Epidermal melanocyte (primary cell): ENCODE measurements around the gene ME1.
"Not testable (repeated sequence)": the region's sequence is repeated elsewhere in the genome, so short reads cannot be mapped to it uniquely, and the experiment has no call there.

Source experiments
- DNase-seq: peaks from one replicate; pipeline ENCODE4 v3.0.0; 2011; ENCODE audit warnings: low spot score; ENCODE audit not compliant: insufficient read length

ME1 gene

GRCh38 chr6:83258517-83258916 lies 172.3 kb downstream of the ME1 start:
- no peak for DNase-seq

GRCh38 chr6:83257791-83258190 lies 173.1 kb downstream of the ME1 start:
- no peak for DNase-seq

- DNase-seq: not testable (repeated sequence)
These were observed 174.1 kb downstream of the ME1 start for GRCh38 chr6:83256719-83257118.

- DNase-seq: no peak
These were observed 178.1 kb downstream of the ME1 start for GRCh38 chr6:83252719-83253118.

- DNase-seq: no peak
These were observed 180.6 kb downstream of the ME1 start for GRCh38 chr6:83250235-83250634.

GRCh38 chr6:83247471-83247870 lies 183.4 kb downstream of the ME1 start:
- DNase-seq: no peak

- no peak for DNase-seq
These were observed 199.7 kb downstream of the ME1 start for GRCh38 chr6:83231146-83231545.

- DNase-seq: no peak
These were observed 204.3 kb downstream of the ME1 start for GRCh38 chr6:83226517-83226916.

GRCh38 chr6:83221889-83222479 lies 208.9 kb downstream of the ME1 start:
- DNase-seq: no peak

GRCh38 chr6:83221276-83221675 lies 209.6 kb downstream of the ME1 start:
- DNase-seq: no peak

- no peak for DNase-seq
These were observed 210.7 kb downstream of the ME1 start for GRCh38 chr6:83220121-83220520.

GRCh38 chr6:83218646-83219045 lies 212.2 kb downstream of the ME1 start:
- no peak for DNase-seq

- DNase-seq: no peak
These were observed 214.0 kb downstream of the ME1 start for GRCh38 chr6:83216806-83217205.

GRCh38 chr6:83215131-83216047 lies 215.5 kb downstream of the ME1 start:
- no peak for DNase-seq

GRCh38 chr6:83202031-83202430 lies 228.8 kb downstream of the ME1 start:
- DNase-seq: no peak

GRCh38 chr6:83199863-83200225 lies 231.0 kb downstream of the ME1 start:
- no peak for DNase-seq

- no peak for DNase-seq
These were observed 231.5 kb downstream of the ME1 start for GRCh38 chr6:83199173-83199862.

- no peak for DNase-seq
These were observed 232.2 kb downstream of the ME1 start for GRCh38 chr6:83198486-83199172.

- DNase-seq: no peak
These were observed 236.9 kb downstream of the ME1 start for GRCh38 chr6:83193747-83194566.

- DNase-seq: peak; percentile 92
These were observed 237.7 kb downstream of the ME1 start, which contains the start of the genes PGM3 and RWDD2A for GRCh38 chr6:83192871-83193746. Gene PGM3 (minus strand): TSS chr6:83193265. CDS start chr6:83191012, 2,253 bp downstream. Gene RWDD2A (plus strand): TSS chr6:83193357. CDS start chr6:83194452, 1,095 bp downstream.
